ENCODE measurements around the gene MCRIP2.
"Not testable (repeated sequence)": the region's sequence is repeated elsewhere in the genome, so short reads cannot be mapped to it uniquely, and the experiment has no call there.

The MCRIP2 gene

GRCh38 chr16:683396-684070, 41.9 kb downstream of the MCRIP2 start:
- no peak for FAIRE-seq

GRCh38 chr16:684071-684794, 42.6 kb downstream of the MCRIP2 start, which contains the start of gene JMJD8:
TSS of gene JMJD8 (minus strand) at chr16:684334. CDS start at chr16:684319, 15 bp downstream.
- FAIRE-seq = no peak

- no peak for FAIRE-seq
Measured at GRCh38 chr16:684961-685696, 43.5 kb downstream of the MCRIP2 start.

GRCh38 chr16:685967-686366, 44.3 kb downstream of the MCRIP2 start:
- no peak for FAIRE-seq

- FAIRE-seq = no peak
Measured at GRCh38 chr16:686459-687260, 45.0 kb downstream of the MCRIP2 start.

GRCh38 chr16:687499-687898, 45.9 kb downstream of the MCRIP2 start:
- FAIRE-seq = no peak

GRCh38 chr16:689175-689897, 47.7 kb downstream of the MCRIP2 start:
- no peak for FAIRE-seq

GRCh38 chr16:691242-691641, 49.6 kb downstream of the MCRIP2 start:
- not testable (repeated sequence) for FAIRE-seq

- no peak for FAIRE-seq
Measured at GRCh38 chr16:692356-693108, 50.9 kb downstream of the MCRIP2 start.

- FAIRE-seq = no peak
Measured at GRCh38 chr16:693364-693763, 51.7 kb downstream of the MCRIP2 start.

- FAIRE-seq = no peak
Measured at GRCh38 chr16:693766-694165, 52.1 kb downstream of the MCRIP2 start.

- FAIRE-seq = no peak
Measured at GRCh38 chr16:694187-694862, 52.7 kb downstream of the MCRIP2 start.

- no peak for FAIRE-seq
Measured at GRCh38 chr16:694863-695354, 53.3 kb downstream of the MCRIP2 start.

GRCh38 chr16:695355-696089, 53.9 kb downstream of the MCRIP2 start:
- no peak for FAIRE-seq
